ENCODE measurements around the gene ATG14. TPM values are rescaled to one million over a fixed set of nuclear protein-coding genes. Genes with fewer than 3 reads are reported as not detected.
A peak's percentile ranks its signal among the peaks of the same experiment; 100 is the strongest.

ATG14 gene
- polyA plus RNA-seq, 3 donors: 1.8 to 6.8 (median 3.3) TPM

GRCh38 chr14:55414551-55414950 is 2.9 kb upstream of the ATG14 start:
- H3K4me1 Mint-ChIP-seq: peaks cover 22% of the 10 kb centered on the region
- H3K27ac ChIP-seq (ENCODE audit: low read depth in 1 of 2, low read length in 2 of 2): no peak overlapping the region
- H4K20me1 ChIP-seq (ENCODE audit: insufficient read depth, low read length): peaks cover 1% of the 10 kb centered on the region
- no peaks in the 10 kb centered on the region for H3K36me3 ChIP-seq (replicated peaks in 1 of 2; ENCODE audit: control insufficient read depth in 1 of 2, insufficient read depth in 2 of 2, low read length in 2 of 2)
- intact Hi-C loops (cut with micrococcal nuclease): no loop called here
- peaks cover 17 to 20% of the 10 kb centered on the region in 2 donors for H3K4me1 ChIP-seq (ENCODE audit: control insufficient read depth in 1 of 2, insufficient read depth in 2 of 2, low read length in 2 of 2)
- WGBS (ENCODE audit: insufficient coverage): no CpG with 5 or more reads among the region's 3 CpGs
- H3K36me3 Mint-ChIP-seq: no peaks in the 10 kb centered on the region
- no peak overlapping the region for H3K4me3 Mint-ChIP-seq
- H3K4me3 ChIP-seq (replicated peaks in 1 of 3; ENCODE audit: low read depth in 2 of 3, low read length in 3 of 3): no peak overlapping the region
- H3K79me2 ChIP-seq (ENCODE audit: insufficient read depth, low read length): peaks cover 25% of the 10 kb centered on the region
- H3K27me3 Mint-ChIP-seq (ENCODE audit: low read depth in 3 of 3): peaks cover 2 to 7% (median 7%) of the 10 kb centered on the region in 3 donors
- H3K9me3 ChIP-seq (replicated peaks in 1 of 2; ENCODE audit: control insufficient read depth in 1 of 2, insufficient read depth in 1 of 2, low read length in 2 of 2): no peaks in the 10 kb centered on the region
- H3K27ac Mint-ChIP-seq: no peak overlapping the region
- no peak overlapping the region for H2AFZ ChIP-seq (ENCODE audit: insufficient read depth, low read depth, low read length, poor library complexity, severe bottlenecking)
- DNase-seq: no peak
- TF ChIP-seq, protein P1, sequence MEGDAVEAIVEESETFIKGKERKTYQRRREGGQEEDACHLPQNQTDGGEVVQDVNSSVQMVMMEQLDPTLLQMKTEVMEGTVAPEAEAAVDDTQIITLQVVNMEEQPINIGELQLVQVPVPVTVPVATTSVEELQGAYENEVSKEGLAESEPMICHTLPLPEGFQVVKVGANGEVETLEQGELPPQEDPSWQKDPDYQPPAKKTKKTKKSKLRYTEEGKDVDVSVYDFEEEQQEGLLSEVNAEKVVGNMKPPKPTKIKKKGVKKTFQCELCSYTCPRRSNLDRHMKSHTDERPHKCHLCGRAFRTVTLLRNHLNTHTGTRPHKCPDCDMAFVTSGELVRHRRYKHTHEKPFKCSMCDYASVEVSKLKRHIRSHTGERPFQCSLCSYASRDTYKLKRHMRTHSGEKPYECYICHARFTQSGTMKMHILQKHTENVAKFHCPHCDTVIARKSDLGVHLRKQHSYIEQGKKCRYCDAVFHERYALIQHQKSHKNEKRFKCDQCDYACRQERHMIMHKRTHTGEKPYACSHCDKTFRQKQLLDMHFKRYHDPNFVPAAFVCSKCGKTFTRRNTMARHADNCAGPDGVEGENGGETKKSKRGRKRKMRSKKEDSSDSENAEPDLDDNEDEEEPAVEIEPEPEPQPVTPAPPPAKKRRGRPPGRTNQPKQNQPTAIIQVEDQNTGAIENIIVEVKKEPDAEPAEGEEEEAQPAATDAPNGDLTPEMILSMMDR (IDR thresholded peaks at IDR 0.05): no peak
- no peaks in the 10 kb centered on the region for H3K9me3 Mint-ChIP-seq
- H3K4me2 ChIP-seq (replicated peaks; ENCODE audit: extremely low read depth, low read length, poor library complexity, severe bottlenecking): no peak overlapping the region
- no peak overlapping the region for H3K9ac ChIP-seq (ENCODE audit: insufficient read depth, low read length, poor library complexity, severe bottlenecking)
- peaks cover 0 to 5% of the 10 kb centered on the region in 2 donors for H3K27me3 ChIP-seq (ENCODE audit: control insufficient read depth in 2 of 2, insufficient read depth in 2 of 2, low read length in 2 of 2)

DNA sequence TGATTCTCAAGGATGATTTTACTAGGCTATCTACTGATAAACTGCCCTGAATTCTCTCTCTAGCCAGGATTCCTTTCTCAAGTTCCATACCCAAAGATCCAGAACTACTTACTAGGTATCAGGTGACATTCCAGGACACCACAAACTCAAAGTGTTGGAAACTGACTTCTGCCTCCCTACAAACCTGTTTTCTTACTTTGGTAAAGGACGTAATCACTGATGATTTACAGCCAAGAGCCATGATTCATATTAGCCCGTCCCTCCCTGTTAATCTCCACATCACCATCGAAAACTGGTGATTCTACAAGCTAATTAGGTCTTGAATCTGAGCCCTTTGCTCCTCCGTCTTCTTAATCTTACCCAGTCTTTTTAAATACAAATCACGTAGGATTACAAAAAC is 1.0 kb upstream of the ATG14 start:
- peaks cover 43% of the 10 kb centered on the region for H3K79me2 ChIP-seq (ENCODE audit: insufficient read depth, low read length)
- TF ChIP-seq, protein P1 (IDR thresholded peaks at IDR 0.05): no peak
- no peak overlapping the region for H3K4me3 ChIP-seq (replicated peaks in 1 of 3; ENCODE audit: low read depth in 2 of 3, low read length in 3 of 3)
- H2AFZ ChIP-seq (ENCODE audit: insufficient read depth, low read depth, low read length, poor library complexity, severe bottlenecking): peak overlapping the region; percentile 98
- peaks cover 28% of the 10 kb centered on the region for H3K4me1 Mint-ChIP-seq
- no peak overlapping the region for H3K27ac ChIP-seq (ENCODE audit: low read depth in 1 of 2, low read length in 2 of 2)
- 98% methylated on average over 4 of the region's 5 CpGs for WGBS (ENCODE audit: insufficient coverage)
- peaks cover 17 to 20% of the 10 kb centered on the region in 2 donors for H3K4me1 ChIP-seq (ENCODE audit: control insufficient read depth in 1 of 2, insufficient read depth in 2 of 2, low read length in 2 of 2)
- H3K27me3 ChIP-seq (ENCODE audit: control insufficient read depth in 2 of 2, insufficient read depth in 2 of 2, low read length in 2 of 2): peaks cover 0 to 5% of the 10 kb centered on the region in 2 donors
- no peak overlapping the region for H3K9ac ChIP-seq (ENCODE audit: insufficient read depth, low read length, poor library complexity, severe bottlenecking)
- H3K4me2 ChIP-seq (replicated peaks; ENCODE audit: extremely low read depth, low read length, poor library complexity, severe bottlenecking): no peak overlapping the region
- no peaks in the 10 kb centered on the region for H3K9me3 Mint-ChIP-seq
- peaks cover 0 to 9% of the 10 kb centered on the region in 2 donors for H3K36me3 Mint-ChIP-seq
- intact Hi-C loops (cut with micrococcal nuclease): no loop called here
- no peaks in the 10 kb centered on the region for H3K9me3 ChIP-seq (replicated peaks in 1 of 2; ENCODE audit: control insufficient read depth in 1 of 2, insufficient read depth in 1 of 2, low read length in 2 of 2)
- no peak for DNase-seq
- no peak overlapping the region for H3K27ac Mint-ChIP-seq
- no peak overlapping the region for H3K4me3 Mint-ChIP-seq
- H3K36me3 ChIP-seq (replicated peaks in 1 of 2; ENCODE audit: control insufficient read depth in 1 of 2, insufficient read depth in 2 of 2, low read length in 2 of 2): no peaks in the 10 kb centered on the region
- H3K27me3 Mint-ChIP-seq (ENCODE audit: low read depth in 3 of 3): peaks cover 2 to 7% (median 7%) of the 10 kb centered on the region in 3 donors
- peaks cover 15% of the 10 kb centered on the region for H4K20me1 ChIP-seq (ENCODE audit: insufficient read depth, low read length)

All from CD14-positive monocyte (primary cell).